ENCODE data around the gene MTA3.
"Not testable (repeated sequence)": the region's sequence is repeated elsewhere in the genome, so short reads cannot be mapped to it uniquely, and the experiment has no call there.

Gene MTA3

GRCh38 chr2:42567806-42568400 is 529 bp upstream of the MTA3 start:
- DNase-seq, result peak; percentile 16 to 22

DNA sequence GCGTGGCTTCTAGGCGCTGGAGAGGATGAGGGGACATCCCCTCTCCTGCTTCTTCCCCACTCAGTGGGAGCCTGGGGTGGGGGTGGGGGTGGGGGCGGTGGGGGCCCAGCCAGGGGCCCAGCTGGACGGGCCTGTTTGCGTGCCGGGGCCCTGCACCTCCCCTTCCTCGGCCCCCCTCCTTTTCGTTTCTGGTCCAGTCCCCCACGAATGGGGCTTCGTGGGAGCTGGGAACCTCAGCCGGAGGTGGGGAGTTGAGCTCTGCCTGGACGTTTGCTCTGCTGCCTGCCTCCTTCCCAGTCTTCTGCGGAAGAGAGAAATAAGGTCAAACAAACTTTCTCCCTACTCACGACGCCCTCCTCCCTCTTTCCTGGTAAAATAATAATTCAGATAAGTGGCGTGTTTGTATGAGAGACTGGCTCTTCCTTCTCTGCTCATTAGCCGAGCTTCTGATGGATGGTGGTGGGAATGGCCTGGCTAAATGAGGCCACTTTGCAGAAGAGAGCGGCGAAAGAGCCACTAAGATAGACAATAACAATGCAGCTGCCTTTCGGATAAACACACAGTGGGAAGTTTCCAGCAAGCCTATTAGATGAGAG is 782 bp downstream of the MTA3 start:
- DNase-seq, result peak; percentile 24 to 26

DNA sequence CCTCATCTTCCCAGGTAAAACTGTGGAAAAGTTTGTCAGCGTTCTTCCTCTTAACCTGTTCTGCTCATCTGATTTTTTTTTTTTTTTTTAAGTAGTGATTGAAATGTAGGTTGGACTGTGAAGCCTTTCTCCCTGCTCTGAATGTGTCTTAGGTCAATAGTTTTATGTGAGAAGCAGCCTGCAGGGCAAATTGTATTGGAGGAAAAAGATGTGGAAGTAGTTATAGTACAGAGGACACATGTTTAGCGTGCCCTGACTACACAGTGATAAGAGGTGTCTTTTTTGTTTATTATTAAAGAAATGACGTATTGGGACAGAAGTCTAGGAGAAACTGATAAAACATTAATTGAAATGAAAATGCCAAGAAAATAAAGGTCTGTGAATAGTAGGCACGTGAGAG is 1.5 kb downstream of the MTA3 start:
- DNase-seq, result no peak

- no peak for DNase-seq
Observed at GRCh38 chr2:42572297-42573081, 4.1 kb downstream of the MTA3 start.

GRCh38 chr2:42573256-42573655 is 4.8 kb downstream of the MTA3 start:
- no peak for DNase-seq

- DNase-seq, result no peak
Observed at GRCh38 chr2:42575458-42576064, 7.1 kb downstream of the MTA3 start.

GRCh38 chr2:42578621-42579020 is 10.2 kb downstream of the MTA3 start:
- DNase-seq, result no peak

GRCh38 chr2:42581257-42581656 is 12.8 kb downstream of the MTA3 start:
- no peak for DNase-seq

- not testable (repeated sequence) for DNase-seq
Observed at GRCh38 chr2:42584628-42585027, 16.2 kb downstream of the MTA3 start.

- DNase-seq, result no peak
Observed at GRCh38 chr2:42585779-42586178, 17.3 kb downstream of the MTA3 start.

DNA sequence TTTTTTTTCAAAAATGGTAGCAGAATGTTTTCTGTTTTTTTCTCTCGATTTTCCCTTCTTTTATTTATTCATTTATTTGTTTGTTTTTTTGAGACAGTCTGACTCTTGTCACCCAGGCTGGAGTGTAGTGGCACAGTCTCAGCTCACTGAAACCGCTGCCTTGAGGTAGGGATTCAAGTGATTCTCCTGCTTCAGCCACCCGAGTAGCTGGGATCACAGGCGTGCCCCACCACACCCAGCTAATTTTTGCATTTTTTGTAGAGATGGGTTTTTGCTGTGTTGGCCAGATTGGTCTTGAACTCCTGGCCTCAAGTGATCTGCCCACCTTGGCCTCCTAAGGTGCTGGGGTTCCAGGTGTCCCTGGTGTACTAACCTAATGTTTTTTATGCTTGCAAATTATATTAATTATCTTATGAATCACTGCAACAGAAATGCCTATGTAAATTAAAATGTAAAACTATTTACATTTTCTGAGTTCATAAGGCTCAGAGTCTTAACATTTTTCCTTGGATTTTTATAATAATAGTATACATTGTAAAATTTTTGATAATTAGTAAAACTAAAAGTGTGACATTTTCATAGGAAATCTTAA is 19.2 kb downstream of the MTA3 start:
- no peak for DNase-seq

GRCh38 chr2:42588121-42588520 is 19.7 kb downstream of the MTA3 start:
- DNase-seq, result no peak

GRCh38 chr2:42590176-42590575 is 21.7 kb downstream of the MTA3 start:
- DNase-seq, result no peak

- no peak for DNase-seq
Observed at GRCh38 chr2:42593282-42593681, 24.9 kb downstream of the MTA3 start.

DNA sequence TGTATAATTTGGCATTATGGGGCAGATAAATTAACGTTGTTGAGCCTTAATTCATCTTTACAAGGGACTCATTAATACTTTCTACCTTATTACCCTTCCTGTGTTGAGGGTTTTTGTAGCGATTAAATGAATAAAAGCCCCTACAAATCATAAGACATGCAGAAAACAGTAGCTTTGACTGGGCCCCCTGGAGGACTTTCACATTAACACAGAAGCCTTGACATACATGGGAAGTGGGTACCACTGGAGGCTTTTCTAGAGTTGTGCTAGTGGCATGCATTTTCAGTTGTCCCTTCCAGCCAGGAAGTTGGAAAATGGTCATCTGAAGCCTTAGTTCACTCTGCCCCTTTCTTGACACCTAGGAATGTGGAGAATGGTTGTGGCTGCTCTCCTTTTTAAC is 30.2 kb downstream of the MTA3 start:
- no peak for DNase-seq

- no peak for DNase-seq
Observed at GRCh38 chr2:42601076-42601475, 32.6 kb downstream of the MTA3 start.

GRCh38 chr2:42602218-42602875 is 33.9 kb downstream of the MTA3 start:
- no peak for DNase-seq

DNA sequence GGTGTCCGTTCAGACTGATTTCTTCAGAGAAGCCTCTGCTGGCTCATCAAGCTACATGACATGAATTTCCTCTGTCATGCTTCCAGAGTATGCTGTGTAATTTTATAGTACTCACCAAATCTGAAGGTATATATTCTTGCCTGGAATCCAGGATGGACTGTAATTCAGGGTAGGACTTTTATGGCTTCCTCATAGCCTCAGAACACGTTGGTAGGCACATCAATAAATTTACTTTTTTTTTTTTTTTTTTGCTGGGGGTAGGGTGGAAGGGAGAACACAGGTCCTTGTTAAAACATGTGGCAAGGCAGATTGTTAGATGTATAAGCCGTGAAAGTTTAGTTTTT is 34.4 kb downstream of the MTA3 start:
- no peak for DNase-seq

GRCh38 chr2:42604341-42604867 is 36.0 kb downstream of the MTA3 start:
- DNase-seq, result not testable (repeated sequence)

GRCh38 chr2:42606166-42606565 is 37.7 kb downstream of the MTA3 start:
- DNase-seq, result not testable (repeated sequence)

DNA sequence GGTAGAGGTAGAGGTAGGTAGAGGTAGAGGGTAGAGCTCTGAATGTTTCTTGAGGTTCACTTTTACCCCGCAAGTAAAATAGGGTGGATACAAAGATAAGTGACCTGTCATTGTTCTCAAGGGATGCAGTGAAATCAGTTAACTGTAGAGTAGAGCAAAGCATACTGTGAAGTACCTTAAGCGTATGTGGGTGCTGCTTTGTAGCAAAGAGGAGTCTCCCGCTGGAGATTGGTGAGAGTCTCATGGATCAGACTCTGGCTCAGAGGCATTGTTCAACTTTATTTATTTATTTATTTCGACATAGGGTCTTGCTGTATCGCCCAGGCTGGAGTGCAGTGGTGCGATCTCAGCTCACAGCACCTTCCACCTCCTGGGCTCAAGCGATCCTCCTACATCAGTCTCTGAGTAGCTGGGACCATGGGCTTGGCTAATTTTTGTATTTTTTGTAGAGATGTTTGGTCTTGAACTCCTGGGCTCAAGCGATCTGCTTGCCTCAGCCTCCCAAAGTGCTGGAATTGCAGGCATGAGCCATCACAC is 38.7 kb downstream of the MTA3 start:
- DNase-seq, result no peak

- DNase-seq, result no peak
Observed at GRCh38 chr2:42613281-42614064, 45.0 kb downstream of the MTA3 start.

Measured in stimulated activated CD4-positive, alpha-beta T cell treated with anti-CD3 and anti-CD28 coated beads, Interleukin-2, amount 100 ng/mL, for 24 hours (primary cell).